HTERT RPE-1 (cell line): ENCODE measurements around the gene EEF1AKMT2.

Source experiments
- in situ Hi-C: fragments of 300-500 bp; cut with MboI; formaldehyde crosslinking; loops from 4 replicates; pipeline ENCODE4 v1.14.3; 2020; ENCODE audit warnings: low sequenced_read_pairs

The EEF1AKMT2 gene

GRCh38 chr10:124739119-124739921, 52.4 kb downstream of the EEF1AKMT2 start:
- in situ Hi-C loops, result no loop called here

- in situ Hi-C loops, result no loop called here
Observed at GRCh38 chr10:124738441-124738840, 53.2 kb downstream of the EEF1AKMT2 start.

GRCh38 chr10:124737708-124738107, 54.0 kb downstream of the EEF1AKMT2 start:
- in situ Hi-C loops, result no loop called here

GRCh38 chr10:124737221-124737620, 54.5 kb downstream of the EEF1AKMT2 start:
- in situ Hi-C loops, result no loop called here

GRCh38 chr10:124736491-124737136, 55.1 kb downstream of the EEF1AKMT2 start:
- in situ Hi-C loops, result no loop called here

- in situ Hi-C loops, result no loop called here
Observed at GRCh38 chr10:124735491-124736286, 56.0 kb downstream of the EEF1AKMT2 start.

- in situ Hi-C loops, result no loop called here
Observed at GRCh38 chr10:124734311-124735166, 57.1 kb downstream of the EEF1AKMT2 start.

- in situ Hi-C loops, result no loop called here
Observed at GRCh38 chr10:124733571-124734245, 58.0 kb downstream of the EEF1AKMT2 start.

- in situ Hi-C loops, result no loop called here
Observed at GRCh38 chr10:124732931-124733570, 58.6 kb downstream of the EEF1AKMT2 start.

- in situ Hi-C loops, result no loop called here
Observed at GRCh38 chr10:124731551-124731950, 60.1 kb downstream of the EEF1AKMT2 start.

- in situ Hi-C loops, result no loop called here
Observed at GRCh38 chr10:124730790-124731189, 60.9 kb downstream of the EEF1AKMT2 start.

GRCh38 chr10:124728830-124729661, 62.6 kb downstream of the EEF1AKMT2 start:
- in situ Hi-C loops, result no loop called here

GRCh38 chr10:124728071-124728829, 63.4 kb downstream of the EEF1AKMT2 start:
- in situ Hi-C loops, result no loop called here

GRCh38 chr10:124727361-124727960, 64.2 kb downstream of the EEF1AKMT2 start:
- in situ Hi-C loops, result no loop called here

- in situ Hi-C loops, result no loop called here
Observed at GRCh38 chr10:124725791-124726190, 65.9 kb downstream of the EEF1AKMT2 start.

- in situ Hi-C loops, result no loop called here
Observed at GRCh38 chr10:124725171-124725631, 66.5 kb downstream of the EEF1AKMT2 start.

- in situ Hi-C loops, result no loop called here
Observed at GRCh38 chr10:124724279-124725027, 67.2 kb downstream of the EEF1AKMT2 start.
